ENCODE measurements around the gene IFNG-AS1.
A peak's percentile ranks its signal among the peaks of the same experiment; 100 is the strongest.

The IFNG-AS1 gene

GRCh38 chr12:67991158-67991557 is 1.9 kb downstream of the IFNG-AS1 start:
- DNase-seq (ENCODE audit: extremely low spot score, insufficient read length, low read depth) (no peak), FAIRE-seq (peak; percentile 83)

GRCh38 chr12:67993143-67993542 is 3.9 kb downstream of the IFNG-AS1 start:
- no peak for DNase-seq (ENCODE audit: extremely low spot score, insufficient read length, low read depth)
- no peak for FAIRE-seq

GRCh38 chr12:67994046-67994445 is 4.8 kb downstream of the IFNG-AS1 start:
- FAIRE-seq (peak; percentile 5), DNase-seq (ENCODE audit: extremely low spot score, insufficient read length, low read depth) (no peak)

- no peak for DNase-seq (ENCODE audit: extremely low spot score, insufficient read length, low read depth)
- no peak for FAIRE-seq
Measured at GRCh38 chr12:67996347-67996746, 7.1 kb downstream of the IFNG-AS1 start.

GRCh38 chr12:67998379-67998778 is 9.1 kb downstream of the IFNG-AS1 start:
- DNase-seq (ENCODE audit: extremely low spot score, insufficient read length, low read depth) (no peak), FAIRE-seq (no peak)

GRCh38 chr12:67999244-67999643 is 10.0 kb downstream of the IFNG-AS1 start:
- no peak for DNase-seq (ENCODE audit: extremely low spot score, insufficient read length, low read depth)
- no peak for FAIRE-seq

GRCh38 chr12:68001486-68002466 is 12.5 kb downstream of the IFNG-AS1 start:
- DNase-seq (ENCODE audit: extremely low spot score, insufficient read length, low read depth) (no peak), FAIRE-seq (peak; percentile 69)

GRCh38 chr12:68003777-68004176 is 14.5 kb downstream of the IFNG-AS1 start:
- FAIRE-seq, result no peak

GRCh38 chr12:68007033-68007432 is 17.8 kb downstream of the IFNG-AS1 start:
- no peak for FAIRE-seq
- DNase-seq (ENCODE audit: extremely low spot score, insufficient read length, low read depth), result no peak

More at GRCh38 chr12:68003777-68004176, 14.5 kb downstream of the IFNG-AS1 start:
- no peak for DNase-seq (ENCODE audit: extremely low spot score, insufficient read length, low read depth)

GRCh38 chr12:68007466-68007865 is 18.2 kb downstream of the IFNG-AS1 start:
- DNase-seq (ENCODE audit: extremely low spot score, insufficient read length, low read depth), result no peak
- FAIRE-seq, result no peak

GRCh38 chr12:68011206-68011881 is 22.1 kb downstream of the IFNG-AS1 start:
- DNase-seq (ENCODE audit: extremely low spot score, insufficient read length, low read depth) (no peak), FAIRE-seq (no peak)

GRCh38 chr12:68011882-68012207 is 22.6 kb downstream of the IFNG-AS1 start:
- FAIRE-seq (no peak), DNase-seq (ENCODE audit: extremely low spot score, insufficient read length, low read depth) (no peak)

- FAIRE-seq, result peak; percentile 74
- no peak for DNase-seq (ENCODE audit: extremely low spot score, insufficient read length, low read depth)
Measured at GRCh38 chr12:68012712-68013111, 23.5 kb downstream of the IFNG-AS1 start.

GRCh38 chr12:68013181-68013580 is 23.9 kb downstream of the IFNG-AS1 start:
- no peak for FAIRE-seq
- DNase-seq (ENCODE audit: extremely low spot score, insufficient read length, low read depth), result no peak

GRCh38 chr12:68016136-68016535 is 26.9 kb downstream of the IFNG-AS1 start:
- DNase-seq (ENCODE audit: extremely low spot score, insufficient read length, low read depth) (no peak), FAIRE-seq (no peak)

GRCh38 chr12:68018315-68018714 is 29.1 kb downstream of the IFNG-AS1 start:
- no peak for FAIRE-seq
- DNase-seq (ENCODE audit: extremely low spot score, insufficient read length, low read depth), result no peak

GRCh38 chr12:68020049-68020448 is 30.8 kb downstream of the IFNG-AS1 start:
- DNase-seq (ENCODE audit: extremely low spot score, insufficient read length, low read depth) (no peak), FAIRE-seq (no peak)

GRCh38 chr12:68020699-68021098 is 31.5 kb downstream of the IFNG-AS1 start:
- FAIRE-seq (no peak), DNase-seq (ENCODE audit: extremely low spot score, insufficient read length, low read depth) (no peak)

GRCh38 chr12:68028647-68029046 is 39.4 kb downstream of the IFNG-AS1 start:
- DNase-seq (ENCODE audit: extremely low spot score, insufficient read length, low read depth), result no peak
- no peak for FAIRE-seq

GRCh38 chr12:68030248-68030647 is 41.0 kb downstream of the IFNG-AS1 start:
- DNase-seq (ENCODE audit: extremely low spot score, insufficient read length, low read depth), result no peak
- FAIRE-seq, result no peak

GRCh38 chr12:68031174-68031573 is 41.9 kb downstream of the IFNG-AS1 start:
- DNase-seq (ENCODE audit: extremely low spot score, insufficient read length, low read depth), result no peak
- no peak for FAIRE-seq
